ENCODE results near the gene TSPY10.
"Not testable (repeated sequence)": the region's sequence is repeated elsewhere in the genome, so short reads cannot be mapped to it uniquely, and the experiment has no call there.

Gene TSPY10

DNA sequence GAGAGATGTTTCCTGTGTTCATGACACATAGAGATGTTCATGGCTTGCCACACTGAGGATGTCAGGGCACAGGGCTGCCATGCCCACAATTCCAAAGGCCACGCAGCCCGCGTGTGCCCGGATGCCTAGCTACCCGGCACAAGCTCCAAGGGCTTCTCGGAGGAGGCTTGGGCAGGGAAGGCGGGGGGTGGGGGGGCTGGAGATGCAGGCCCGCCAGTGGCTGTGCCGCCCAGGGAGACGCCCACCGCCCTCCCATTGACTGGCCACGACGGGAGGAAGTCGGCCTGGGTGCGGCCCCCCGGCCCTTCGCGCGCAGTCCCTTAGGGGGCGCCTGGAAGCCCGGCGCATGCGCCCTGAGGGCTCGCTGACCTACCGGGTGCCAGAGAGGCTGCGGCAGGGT, at the start of gene TSPY10:
TSS of gene TSPY10 (plus strand) at position 301 of the 400 bp plus-strand sequence. CDS start at position 347, 46 bp downstream.
- H3K4me1 ChIP-seq (ENCODE audit: low read length); H3K9me3 ChIP-seq (ENCODE audit: insufficient read depth, low read length); H3K4me3 ChIP-seq (ENCODE audit: low read length); H3K9ac ChIP-seq (ENCODE audit: low read length); H3K79me2 ChIP-seq (ENCODE audit: low read length); H4K20me1 ChIP-seq (ENCODE audit: insufficient read depth, low read length); H3K27ac ChIP-seq (ENCODE audit: low read length); H3K4me2 ChIP-seq (ENCODE audit: low read length); H2AFZ ChIP-seq (ENCODE audit: low read depth, low read length); H3K27me3 ChIP-seq (ENCODE audit: low read depth, low read length); H3K36me3 ChIP-seq (replicated peaks; ENCODE audit: low read depth, low read length): not testable (repeated sequence)

- not testable (repeated sequence) for H4K20me1 ChIP-seq (ENCODE audit: insufficient read depth, low read length); H3K79me2 ChIP-seq (ENCODE audit: low read length); H3K36me3 ChIP-seq (replicated peaks; ENCODE audit: low read depth, low read length); H3K27me3 ChIP-seq (ENCODE audit: low read depth, low read length); H3K9me3 ChIP-seq (ENCODE audit: insufficient read depth, low read length); H2AFZ ChIP-seq (ENCODE audit: low read depth, low read length); H3K4me3 ChIP-seq (ENCODE audit: low read length); H3K27ac ChIP-seq (ENCODE audit: low read length); H3K4me1 ChIP-seq (ENCODE audit: low read length); H3K4me2 ChIP-seq (ENCODE audit: low read length); H3K9ac ChIP-seq (ENCODE audit: low read length)
Observed at GRCh38 chrY:9486967-9487366, 40.7 kb upstream of the TSPY10 start, which contains the start of gene TSPY9. Gene TSPY9, plus strand, starts transcription at chrY:9487267. Its CDS starts 46 bp downstream, at chrY:9487313.

DNA sequence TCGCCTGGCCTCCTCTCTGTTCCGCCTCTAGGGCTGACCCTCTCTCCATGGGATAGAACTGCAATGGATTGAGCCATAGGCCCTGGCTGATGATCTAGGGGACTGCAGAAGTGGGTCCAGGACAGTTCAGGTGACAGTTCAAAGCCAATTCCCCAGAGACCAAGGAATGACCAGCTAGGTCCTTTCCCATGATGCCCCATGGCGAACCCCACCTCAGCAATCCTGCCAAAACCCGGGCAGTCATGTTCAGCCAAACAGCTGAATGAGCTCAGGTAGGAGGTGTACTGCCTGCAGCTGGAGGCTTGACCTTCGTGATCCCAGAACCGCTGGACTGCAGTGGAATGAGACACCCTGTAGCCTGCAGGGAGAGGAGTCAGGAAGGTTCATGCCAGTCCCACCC, 23.3 kb upstream of the TSPY10 start:
- H3K36me3 ChIP-seq (replicated peaks; ENCODE audit: low read depth, low read length); H4K20me1 ChIP-seq (ENCODE audit: insufficient read depth, low read length); H3K79me2 ChIP-seq (ENCODE audit: low read length); H3K4me3 ChIP-seq (ENCODE audit: low read length); H3K9me3 ChIP-seq (ENCODE audit: insufficient read depth, low read length); H3K4me2 ChIP-seq (ENCODE audit: low read length); H2AFZ ChIP-seq (ENCODE audit: low read depth, low read length); H3K4me1 ChIP-seq (ENCODE audit: low read length); H3K27ac ChIP-seq (ENCODE audit: low read length); H3K9ac ChIP-seq (ENCODE audit: low read length); H3K27me3 ChIP-seq (ENCODE audit: low read depth, low read length): not testable (repeated sequence)

GRCh38 chrY:9516287-9516686, 11.4 kb upstream of the TSPY10 start:
- H3K9me3 ChIP-seq (ENCODE audit: insufficient read depth, low read length); H3K27ac ChIP-seq (ENCODE audit: low read length): not testable (repeated sequence)

More at GRCh38 chrY:9516287-9516686, 11.4 kb upstream of the TSPY10 start:
- not testable (repeated sequence) for H3K4me1 ChIP-seq (ENCODE audit: low read length); H3K79me2 ChIP-seq (ENCODE audit: low read length); H4K20me1 ChIP-seq (ENCODE audit: insufficient read depth, low read length); H3K9ac ChIP-seq (ENCODE audit: low read length); H3K27me3 ChIP-seq (ENCODE audit: low read depth, low read length); H3K4me2 ChIP-seq (ENCODE audit: low read length); H3K4me3 ChIP-seq (ENCODE audit: low read length); H2AFZ ChIP-seq (ENCODE audit: low read depth, low read length); H3K36me3 ChIP-seq (replicated peaks; ENCODE audit: low read depth, low read length)
